Fibroblast of skin of back (primary cell): Measurements from ENCODE around the gene SCAMP2.

Source experiments
- DNase-seq: peaks from one replicate; pipeline ENCODE4 v3.0.0-alpha.2; 2013

Gene SCAMP2

DNA sequence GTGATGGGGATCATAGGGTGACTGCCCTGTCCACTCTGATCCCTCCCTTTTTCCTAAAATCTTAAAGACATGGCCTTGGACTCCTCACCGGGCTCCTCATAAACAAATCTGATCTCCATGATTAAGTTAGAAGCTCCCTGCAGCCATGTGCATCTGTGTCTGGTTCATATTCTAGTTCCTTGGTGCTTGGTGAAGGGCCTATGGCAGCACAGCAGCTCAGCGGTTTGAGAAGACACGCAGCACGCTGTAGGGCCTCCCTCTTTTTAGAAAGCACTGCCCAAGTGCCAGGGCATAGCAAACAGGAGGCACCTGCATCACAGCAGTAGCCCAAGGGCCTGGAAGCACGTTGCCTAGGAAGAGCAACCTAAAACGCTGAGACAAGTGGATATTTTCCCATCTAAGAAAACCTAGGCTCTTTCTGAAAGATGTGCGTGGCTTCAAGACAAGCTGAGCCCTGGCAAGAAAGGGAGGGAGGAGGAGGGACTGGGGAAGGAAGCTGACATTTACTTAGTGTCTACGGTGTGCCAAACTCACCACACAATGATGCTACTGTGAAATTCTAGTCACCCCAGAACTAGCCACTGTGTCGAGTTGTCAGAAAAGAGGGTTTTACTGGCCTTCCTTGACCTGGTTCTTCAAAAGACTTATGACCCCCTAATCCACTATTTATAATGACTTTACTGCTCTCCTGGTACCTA lies 15.3 kb downstream of the SCAMP2 start:
- no peak for DNase-seq

GRCh38 chr15:74857082-74857655 lies 16.0 kb downstream of the SCAMP2 start:
- DNase-seq, result no peak

DNA sequence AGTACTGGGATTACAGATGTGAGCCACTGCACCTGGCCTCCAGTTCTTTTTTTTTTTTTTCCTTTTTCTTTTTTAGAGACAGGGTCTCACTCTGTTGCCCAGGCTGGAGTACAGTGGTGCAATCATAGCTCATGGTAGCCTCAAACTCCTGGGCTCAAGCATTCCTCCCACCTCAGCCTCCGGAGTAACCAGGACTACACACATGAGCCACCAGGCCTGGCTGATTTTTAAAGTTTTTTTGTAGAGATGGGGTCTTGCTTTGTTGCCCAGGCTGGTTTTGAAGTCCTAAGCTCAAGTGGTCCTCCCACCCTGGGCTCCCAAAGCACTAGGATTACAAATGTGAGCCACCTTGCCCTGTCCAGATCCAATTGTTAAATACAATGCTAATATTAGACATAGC lies 16.6 kb downstream of the SCAMP2 start:
- DNase-seq, result no peak

- no peak for DNase-seq
These were observed 17.3 kb downstream of the SCAMP2 start for GRCh38 chr15:74855857-74856256.

DNA sequence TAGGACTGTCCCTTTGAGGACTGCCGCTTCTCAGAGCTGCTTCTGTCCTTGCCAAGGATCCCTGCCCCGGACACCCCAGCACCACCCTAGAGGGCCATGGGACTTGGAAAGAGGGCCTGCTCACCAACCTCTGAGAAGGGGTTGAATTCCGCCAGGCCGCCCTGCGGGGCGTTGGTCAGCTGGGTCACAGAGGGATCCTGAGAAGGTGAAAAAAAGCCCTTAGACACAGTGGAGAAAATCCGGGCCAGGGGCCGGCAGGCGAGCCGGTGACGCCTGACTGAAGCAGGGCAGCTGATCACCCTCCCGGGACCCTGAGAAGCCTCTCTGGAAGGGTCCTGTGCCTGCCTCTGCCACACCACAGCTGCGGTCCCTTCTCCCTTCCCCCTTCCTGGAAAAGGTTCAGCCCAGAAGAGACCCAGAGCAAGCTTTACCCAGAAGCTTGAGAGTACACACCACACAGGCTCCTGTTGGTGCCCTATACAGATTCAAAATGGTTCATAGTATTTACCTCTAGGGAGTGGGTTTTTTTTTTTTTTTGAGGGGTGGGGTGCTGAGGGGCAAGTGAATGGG lies 18.6 kb downstream of the SCAMP2 start:
- DNase-seq, result no peak

- DNase-seq, result no peak
These were observed 21.2 kb downstream of the SCAMP2 start for GRCh38 chr15:74851960-74852359.

- DNase-seq, result no peak
These were observed 22.8 kb downstream of the SCAMP2 start for GRCh38 chr15:74850393-74850792.

DNA sequence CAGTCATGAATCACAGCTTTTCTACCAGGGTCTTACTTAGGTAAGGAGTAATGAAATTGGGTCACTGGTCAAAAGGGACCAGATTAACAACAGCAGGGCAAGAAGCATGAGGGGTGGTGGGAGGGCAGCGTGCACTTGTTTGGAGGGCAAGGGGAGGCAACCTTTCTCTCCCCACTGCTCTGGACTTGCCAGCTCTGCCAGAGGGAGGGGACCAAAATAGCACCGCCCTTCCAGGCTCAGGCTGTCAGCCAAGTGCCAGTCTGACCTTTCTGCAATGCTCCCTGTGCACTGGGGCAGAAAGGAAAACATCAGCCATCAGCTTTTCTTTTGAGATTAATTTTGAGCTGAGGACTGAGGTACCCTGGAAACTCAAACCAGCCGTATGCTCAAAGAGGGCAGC lies 25.7 kb downstream of the SCAMP2 start:
- no peak for DNase-seq

DNA sequence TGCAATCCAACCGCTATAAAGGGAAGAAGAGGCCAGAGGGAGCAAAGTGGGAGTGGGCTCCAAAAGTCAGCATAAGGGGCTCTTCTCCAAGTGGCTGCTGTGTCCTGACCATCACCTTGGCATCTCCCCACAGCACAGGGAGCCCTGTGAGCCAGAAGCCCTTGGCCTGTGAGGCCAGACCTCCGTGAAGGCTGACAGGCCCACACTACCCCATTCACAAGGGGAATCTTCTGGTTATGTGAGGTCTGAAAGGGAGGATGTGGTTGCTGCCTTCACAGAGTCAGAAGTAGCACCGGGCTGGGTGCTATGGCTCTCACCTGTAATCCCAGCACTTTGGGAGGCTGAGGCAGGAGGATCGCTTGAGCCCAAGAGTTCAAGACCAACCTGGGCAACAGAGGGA lies 27.6 kb downstream of the SCAMP2 start:
- no peak for DNase-seq

GRCh38 chr15:74845208-74845568 lies 28.0 kb downstream of the SCAMP2 start:
- no peak for DNase-seq

- DNase-seq, result no peak
These were observed 28.6 kb downstream of the SCAMP2 start for GRCh38 chr15:74844319-74845207.

DNA sequence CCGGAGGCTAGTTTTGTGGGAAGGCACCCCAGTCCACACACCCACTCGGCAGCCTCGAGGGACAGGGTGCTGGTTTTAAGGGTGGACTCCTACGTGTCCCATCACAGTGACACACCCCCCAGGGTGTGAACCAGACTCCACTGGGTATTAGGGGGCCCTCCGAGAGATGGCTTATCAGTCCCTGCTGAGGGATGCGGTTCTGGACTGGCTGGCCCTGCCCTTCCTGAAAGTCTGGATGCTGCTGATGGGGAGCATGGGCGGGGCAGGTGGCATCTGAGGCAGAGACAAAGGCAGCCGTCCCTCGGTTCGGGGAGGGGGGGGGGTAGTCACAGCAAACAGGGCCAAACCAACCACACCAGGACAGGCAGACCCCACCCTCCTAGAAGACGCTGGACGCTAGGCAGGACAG lies 29.3 kb downstream of the SCAMP2 start:
- DNase-seq, result no peak

DNA sequence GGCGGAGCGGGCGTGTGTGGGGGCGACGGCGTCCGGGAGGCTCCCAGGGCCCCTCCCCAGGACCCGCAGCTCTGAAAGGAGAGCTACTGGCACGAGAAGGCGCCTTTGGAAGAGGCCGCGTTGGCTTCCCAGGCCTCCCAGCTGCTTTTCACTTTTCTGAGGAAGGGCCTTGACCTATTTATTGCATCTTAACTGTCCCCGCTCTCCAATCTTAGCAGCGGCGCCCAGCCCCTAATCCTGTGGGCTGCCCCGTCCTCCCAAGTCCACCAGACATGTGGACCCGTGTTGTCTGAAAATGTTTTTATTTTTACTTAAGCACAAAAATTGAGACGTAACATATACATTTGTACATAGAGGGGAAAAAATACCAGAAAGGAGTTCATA lies 29.7 kb downstream of the SCAMP2 start:
- no peak for DNase-seq

DNA sequence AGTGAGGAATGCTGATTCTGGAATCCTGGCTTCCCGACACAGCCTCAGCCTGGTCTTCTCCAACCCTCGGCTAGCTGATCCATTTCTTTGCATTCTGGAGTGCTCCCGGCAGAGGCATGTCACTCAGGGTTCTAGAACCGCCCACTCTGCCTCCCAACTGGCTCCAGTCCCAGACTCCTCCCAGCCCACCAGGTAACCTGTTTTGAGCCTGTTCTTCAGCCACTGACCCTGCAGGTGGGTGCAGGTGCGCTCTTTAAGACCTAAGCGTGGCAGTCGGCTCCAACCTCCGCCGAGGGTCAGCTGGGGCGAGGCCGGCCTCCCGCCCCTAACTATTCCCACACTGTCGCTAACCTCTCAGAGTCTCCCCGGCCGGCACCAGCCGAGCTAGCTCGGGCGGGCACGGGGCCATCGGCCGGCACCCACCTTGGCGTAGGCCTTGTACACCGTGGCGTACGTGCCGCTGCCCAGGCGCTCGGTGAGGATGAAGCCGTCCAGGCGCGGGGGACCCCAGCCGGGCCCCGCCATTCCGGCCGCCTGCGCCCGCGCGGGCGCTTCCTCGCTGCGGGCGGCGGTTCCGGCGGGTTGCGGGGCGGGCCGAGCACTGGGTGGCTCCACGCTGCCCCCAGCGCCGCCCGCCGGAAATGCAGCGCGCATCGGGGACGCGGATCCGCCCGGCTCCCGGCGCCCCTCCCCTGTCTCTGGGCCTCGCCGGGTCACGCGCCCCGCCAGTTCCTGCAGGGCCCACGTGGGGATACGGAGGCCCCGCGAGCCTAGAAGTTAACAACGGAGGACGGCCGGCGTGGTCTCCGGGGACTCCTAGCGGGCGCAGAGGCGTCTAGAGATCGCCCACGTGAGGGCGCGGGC lies 30.4 kb downstream of the SCAMP2 start, which contains the start of gene ULK3:
Gene ULK3 (minus strand): TSS at position 576 of the 864 bp plus-strand sequence. CDS start 51 bp downstream, at position 525.
- DNase-seq, result peak; percentile 84

- DNase-seq, result no peak
These were observed 31.2 kb downstream of the SCAMP2 start for GRCh38 chr15:74841891-74842373.

DNA sequence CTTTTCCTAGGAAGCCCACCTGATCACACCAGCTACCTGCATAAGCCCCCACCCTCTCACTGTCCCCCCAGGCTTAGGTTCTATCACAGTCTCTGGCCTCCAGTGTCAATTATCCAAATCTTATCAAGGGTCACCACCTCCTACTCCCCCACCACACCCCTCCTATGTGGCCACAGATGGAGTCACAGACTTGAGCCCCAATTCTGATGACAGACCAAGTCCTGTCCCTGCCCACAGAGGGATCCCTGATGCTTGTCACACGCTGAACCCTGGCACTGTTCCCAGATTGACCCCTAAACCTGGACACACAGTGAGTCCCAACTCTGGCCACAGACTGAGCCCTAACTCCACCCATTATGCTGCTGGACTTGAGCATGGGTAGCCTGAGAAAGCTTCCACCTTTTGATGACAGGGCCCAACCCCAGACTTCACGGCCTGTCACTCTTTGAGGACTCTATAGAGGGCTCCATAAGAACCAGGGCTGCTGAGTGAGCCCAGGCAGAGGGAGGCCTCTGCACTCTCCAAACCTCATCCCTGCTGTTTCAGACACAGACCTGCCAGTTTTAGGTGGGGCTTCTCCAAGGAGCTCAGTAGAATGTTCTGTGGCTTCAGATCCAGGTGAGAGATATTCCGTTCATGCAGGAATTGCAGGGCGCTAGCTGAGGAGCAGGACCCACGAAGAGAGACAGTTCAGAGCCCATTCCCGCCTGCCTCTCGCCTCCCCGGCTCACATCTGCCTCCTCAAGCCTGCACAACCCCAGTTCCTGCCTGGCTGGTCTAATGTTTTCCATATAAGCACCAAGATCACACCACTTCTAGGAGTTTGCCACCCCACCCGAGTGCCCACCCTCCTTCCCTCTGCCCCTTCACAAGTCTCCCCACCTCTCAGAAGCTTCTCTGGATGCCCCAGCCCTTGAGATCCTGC lies 32.1 kb downstream of the SCAMP2 start:
- DNase-seq, result no peak

DNA sequence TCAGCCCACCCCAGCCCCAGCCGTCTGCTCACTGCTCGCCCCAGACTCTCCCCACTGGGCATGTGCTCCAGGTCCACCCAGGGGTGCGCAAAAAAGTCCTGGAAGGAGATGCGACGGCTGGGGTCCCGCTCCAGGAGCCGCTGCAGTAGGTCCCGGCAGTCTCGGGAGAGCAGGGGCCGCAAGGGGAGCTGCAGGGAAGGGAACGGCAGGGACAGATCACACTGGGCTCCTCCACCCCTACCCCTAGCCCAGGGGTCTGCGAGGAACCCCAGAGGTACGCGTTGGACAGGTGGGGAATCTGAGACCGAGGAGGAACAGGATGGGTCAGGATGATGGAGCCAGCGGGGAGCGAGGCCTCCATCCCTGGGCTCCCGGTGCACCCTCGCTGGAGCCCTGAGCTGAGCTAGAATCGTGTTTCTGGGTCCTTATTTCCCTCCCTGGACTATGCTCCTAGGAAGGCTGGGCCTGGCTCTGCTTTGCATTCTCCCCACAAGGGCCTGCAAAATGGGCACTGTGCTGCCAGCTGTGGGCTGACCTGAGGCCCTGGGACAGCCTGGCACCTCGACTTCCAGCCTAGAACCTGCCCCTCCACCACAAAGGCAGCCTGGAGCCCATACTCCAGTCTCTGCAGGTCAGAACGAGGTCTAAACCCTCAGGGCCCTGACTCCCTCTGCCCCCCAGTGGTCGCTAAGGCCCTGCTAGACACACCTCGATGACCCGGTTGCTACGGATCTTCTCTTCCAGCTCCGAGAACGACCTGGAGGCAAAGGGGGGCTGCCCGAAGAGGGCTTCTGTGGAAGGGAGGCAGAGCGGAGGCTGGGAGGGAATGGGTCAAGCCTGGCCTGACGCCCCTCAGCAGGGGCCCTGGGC lies 33.4 kb downstream of the SCAMP2 start:
- no peak for DNase-seq

DNA sequence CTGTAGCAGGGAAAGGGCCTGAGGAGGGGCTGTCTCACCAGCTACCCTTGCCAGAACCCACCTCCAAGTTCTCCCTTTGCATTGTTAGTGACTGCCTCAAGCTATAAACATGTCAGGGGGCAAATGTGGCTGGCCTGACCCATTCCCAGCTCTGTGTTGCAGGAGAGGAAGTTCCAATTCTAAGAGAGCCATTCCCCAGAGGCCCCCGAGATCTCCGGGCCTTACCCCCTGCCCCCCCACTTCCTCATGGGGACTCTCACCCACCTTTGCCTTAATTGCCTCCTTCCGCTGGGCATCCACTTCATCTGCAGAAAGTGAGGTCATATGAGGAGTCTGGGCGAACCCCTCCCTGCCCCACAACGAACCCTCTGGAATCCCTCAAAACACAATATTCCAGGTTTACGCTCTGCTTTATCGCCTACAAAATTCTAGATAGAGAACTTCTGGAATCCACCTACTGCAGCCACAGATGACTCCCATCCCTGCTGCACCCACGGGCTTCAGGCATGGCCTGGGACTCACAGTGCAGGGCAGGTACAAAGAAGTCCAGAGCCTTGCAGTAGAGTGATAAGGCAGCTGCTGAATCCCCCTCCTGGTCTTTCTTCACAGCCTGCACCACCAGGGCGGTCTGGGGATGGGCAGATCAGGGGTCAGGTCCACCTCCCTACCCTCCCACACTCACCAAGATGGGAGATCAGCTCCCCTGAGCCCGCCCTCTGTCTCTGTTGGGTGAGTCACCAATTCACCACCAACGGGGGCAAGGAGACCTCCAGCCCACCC lies 34.2 kb downstream of the SCAMP2 start:
- no peak for DNase-seq

DNA sequence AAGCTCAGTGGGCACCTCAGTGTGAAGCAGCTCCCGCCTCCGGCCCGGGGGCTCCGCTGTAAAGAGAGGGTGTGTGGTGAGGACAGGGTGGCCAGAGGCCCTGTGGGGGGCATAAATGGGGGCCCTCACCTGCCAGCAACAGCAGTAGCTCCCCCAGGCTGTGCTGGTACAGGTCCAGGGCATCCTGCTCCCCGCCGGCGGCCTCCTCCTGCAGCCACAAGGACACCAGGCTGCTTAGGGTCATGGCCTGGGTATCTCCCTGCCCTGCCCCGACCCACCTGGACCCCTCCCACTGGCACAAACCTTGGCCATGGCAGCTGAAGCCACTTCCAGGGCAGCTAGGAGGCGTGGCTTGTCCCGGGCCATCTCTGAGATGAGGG lies 35.0 kb downstream of the SCAMP2 start:
- no peak for DNase-seq
